A673 (cell line): ENCODE measurements around the gene MPPED2.

Experiments
- CTCF ChIP-seq: fragments of 300-800, 200-600 bp; sonication (generic); conservative IDR thresholded peaks from 2 replicates; pipeline ENCODE4 v1.5.1; 2017; ENCODE audit warnings: low read depth, mild to moderate bottlenecking, antibody characterized with exemption, low read length, moderate library complexity, mixed read lengths
- EZH2 ChIP-seq: fragments of 200-600 bp; sonication (generic); IDR thresholded peaks from 2 replicates; pipeline ENCODE4 v1.6.1; 2017; ENCODE audit warnings: borderline replicate concordance, low read depth, mild to moderate bottlenecking, mixed read lengths, antibody characterized with exemption, low read length; ENCODE audit not compliant: poor library complexity, severe bottlenecking

GRCh38 chr11:30497600-30497999 is 88.6 kb downstream of the MPPED2 start:
- TF ChIP-seq CTCF (no peak), EZH2 (no peak)
